K562 (cell line): Measurements from ENCODE around the gene LEMD1. TPM values are rescaled to one million over a fixed set of nuclear protein-coding genes. Genes with fewer than 3 reads are reported as not detected.

ENCODE experiments used
- GTF2E2 ChIP-seq: fragments of 200-800 bp; sonication (Bioruptor generic); IDR thresholded peaks from 2 replicates; pipeline ENCODE4 v1.6.1; 2016; ENCODE audit warnings: missing genetic modification characterization, missing compliant biosample characterization
- SMARCE1 ChIP-seq: fragments of 450-650 bp; IDR thresholded peaks from 2 replicates; pipeline ENCODE4 v1.7.1; 2016; ENCODE audit warnings: mild to moderate bottlenecking
- SNIP1 ChIP-seq: fragments of 450-650 bp; IDR thresholded peaks from 2 replicates; pipeline ENCODE4 v1.7.1; 2017; ENCODE audit warnings: low read depth, mild to moderate bottlenecking
- TOE1 ChIP-seq, 2 experiments: fragments of 450-650 bp in 1 of 2; sonication (generic) in 1 of 2; formaldehyde crosslinking in 1 of 2; IDR thresholded peaks; 2 replicates each; pipeline versions ENCODE4 v1.7.1 to v1.8.0; 2016 to 2022; ENCODE audit warnings: borderline replicate concordance in 2 of 2, mild to moderate bottlenecking in 2 of 2, antibody characterized with exemption in 1 of 2, inconsistent platforms in 1 of 2, low read depth in 1 of 2, missing genetic modification reagents in 1 of 2, moderate library complexity in 1 of 2
- polyA plus RNA-seq, 8 experiments: library from polyadenylated mRNA; depleted of rRNA in 4 of 8; stranded (reverse) in 5 of 8; unstranded in 3 of 8; fragments of >200 nt; fragmentation: Nextera tagmentation in 2 of 8; fragmentation: Illumina TruSeq in 1 of 8; extraction: Ambion mirVana in 2 of 8; extraction: Trizol in 1 of 8; gene quantifications; 2 replicates each; pipeline versions ENCODE4 v1.2.1 to v1.2.3, GENCODE V29; 2011 to 2014; ENCODE audit warnings: inconsistent platforms in 1 of 8, missing spikeins in 1 of 8
- total RNA-seq, 7 experiments: library from RNA; depleted of rRNA in 6 of 7; stranded (reverse); fragments of >200 nt in 6 of 7; fragmentation: Illumina TruSeq in 2 of 7; extraction: Trizol in 2 of 7; gene quantifications; 2 replicates each; pipeline versions ENCODE4 v1.2.1 to v1.2.3, GENCODE V29; 2011 to 2021; ENCODE audit warnings: low replicate concordance in 1 of 7
- TF ChIP-seq, protein P1 (sequence below), 2 experiments: fragments of 450-650 bp in 1 of 2; sonication (generic) in 1 of 2; formaldehyde crosslinking in 1 of 2; IDR thresholded peaks; 2 replicates each; pipeline versions ENCODE4 v1.7.1 to v1.9.0; 2016 to 2022; ENCODE audit warnings: inconsistent platforms in 1 of 2, mild to moderate bottlenecking in 1 of 2, missing genetic modification reagents in 1 of 2
- TF ChIP-seq, protein P2 (sequence below): sonication (generic); formaldehyde crosslinking; IDR thresholded peaks from 2 replicates; pipeline ENCODE4 v1.8.0; 2022; ENCODE audit warnings: mild to moderate bottlenecking, missing genetic modification reagents
- TF ChIP-seq, protein P3 (sequence below): sonication (generic); formaldehyde crosslinking; IDR thresholded peaks from 2 replicates; pipeline ENCODE4 v1.8.0; 2022; ENCODE audit warnings: mild to moderate bottlenecking, missing genetic modification reagents
- TF ChIP-seq, protein P4 (sequence below): fragments of 450-650 bp; IDR thresholded peaks from 2 replicates; pipeline ENCODE4 v1.6.1; 2014; ENCODE audit warnings: low read depth, mild to moderate bottlenecking, moderate library complexity, borderline replicate concordance

Gene LEMD1
- total and polyA plus RNA-seq, 9 of the 15 experiments (the other 6 are each of a cell fraction or from before 2014, with no cell fraction given), result 0.11 to 2.4 (median 0.57) TPM; not detected in 1

DNA sequence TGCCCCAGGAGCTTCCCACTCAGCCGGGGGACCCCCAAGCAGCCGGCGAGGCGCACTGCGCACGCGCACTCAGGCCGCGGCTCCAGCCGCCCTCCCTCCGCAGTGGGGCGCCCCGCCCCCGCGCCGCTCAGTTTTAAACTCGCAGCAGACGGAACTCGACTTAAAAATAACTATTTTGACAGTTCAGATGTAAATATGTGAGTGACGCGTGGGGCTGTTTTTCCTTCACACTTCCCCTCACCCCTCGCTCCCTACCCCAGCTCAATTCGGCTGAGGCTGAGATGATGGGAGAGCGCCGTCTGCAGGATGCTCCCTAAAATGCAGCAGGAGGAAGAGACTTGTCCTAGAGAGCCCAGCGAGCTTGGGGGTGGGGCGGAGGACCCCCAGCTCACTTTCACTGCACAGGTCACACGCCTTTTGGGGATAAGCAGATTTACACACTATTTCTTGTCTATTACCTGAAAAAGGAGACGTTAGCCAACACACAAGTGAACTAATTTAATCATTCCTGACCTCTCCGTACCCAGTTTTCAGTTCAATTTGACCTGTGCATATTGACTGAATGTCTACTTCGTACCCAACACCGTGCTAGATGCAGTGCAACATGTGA lies 8.9 kb upstream of the LEMD1 start (continued):
- TF ChIP-seq, protein P1, sequence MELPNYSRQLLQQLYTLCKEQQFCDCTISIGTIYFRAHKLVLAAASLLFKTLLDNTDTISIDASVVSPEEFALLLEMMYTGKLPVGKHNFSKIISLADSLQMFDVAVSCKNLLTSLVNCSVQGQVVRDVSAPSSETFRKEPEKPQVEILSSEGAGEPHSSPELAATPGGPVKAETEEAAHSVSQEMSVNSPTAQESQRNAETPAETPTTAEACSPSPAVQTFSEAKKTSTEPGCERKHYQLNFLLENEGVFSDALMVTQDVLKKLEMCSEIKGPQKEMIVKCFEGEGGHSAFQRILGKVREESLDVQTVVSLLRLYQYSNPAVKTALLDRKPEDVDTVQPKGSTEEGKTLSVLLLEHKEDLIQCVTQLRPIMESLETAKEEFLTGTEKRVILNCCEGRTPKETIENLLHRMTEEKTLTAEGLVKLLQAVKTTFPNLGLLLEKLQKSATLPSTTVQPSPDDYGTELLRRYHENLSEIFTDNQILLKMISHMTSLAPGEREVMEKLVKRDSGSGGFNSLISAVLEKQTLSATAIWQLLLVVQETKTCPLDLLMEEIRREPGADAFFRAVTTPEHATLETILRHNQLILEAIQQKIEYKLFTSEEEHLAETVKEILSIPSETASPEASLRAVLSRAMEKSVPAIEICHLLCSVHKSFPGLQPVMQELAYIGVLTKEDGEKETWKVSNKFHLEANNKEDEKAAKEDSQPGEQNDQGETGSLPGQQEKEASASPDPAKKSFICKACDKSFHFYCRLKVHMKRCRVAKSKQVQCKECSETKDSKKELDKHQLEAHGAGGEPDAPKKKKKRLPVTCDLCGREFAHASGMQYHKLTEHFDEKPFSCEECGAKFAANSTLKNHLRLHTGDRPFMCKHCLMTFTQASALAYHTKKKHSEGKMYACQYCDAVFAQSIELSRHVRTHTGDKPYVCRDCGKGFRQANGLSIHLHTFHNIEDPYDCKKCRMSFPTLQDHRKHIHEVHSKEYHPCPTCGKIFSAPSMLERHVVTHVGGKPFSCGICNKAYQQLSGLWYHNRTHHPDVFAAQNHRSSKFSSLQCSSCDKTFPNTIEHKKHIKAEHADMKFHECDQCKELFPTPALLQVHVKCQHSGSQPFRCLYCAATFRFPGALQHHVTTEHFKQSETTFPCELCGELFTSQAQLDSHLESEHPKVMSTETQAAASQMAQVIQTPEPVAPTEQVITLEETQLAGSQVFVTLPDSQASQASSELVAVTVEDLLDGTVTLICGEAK (IDR thresholded peaks at IDR 0.05), result 0 out of 2 replicates have a peak, but pooled peaks have one; percentile 16
- TF ChIP-seq, protein P1 (CRISPR knock-in tag; IDR thresholded peaks at IDR 0.05), result no peak
- TF ChIP-seq TOE1 (IDR thresholded peaks at IDR 0.05; ENCODE audit: borderline replicate concordance), result peak; percentile 32; the same call in 1 of the 2 replicates
- peak; percentile 54; the same call in 1 of the 2 replicates for TF ChIP-seq TOE1 (CRISPR knock-in tag; IDR thresholded peaks at IDR 0.05; ENCODE audit: borderline replicate concordance, low read depth)
- peak; percentile 74 for TF ChIP-seq SNIP1
- TF ChIP-seq, protein P2, sequence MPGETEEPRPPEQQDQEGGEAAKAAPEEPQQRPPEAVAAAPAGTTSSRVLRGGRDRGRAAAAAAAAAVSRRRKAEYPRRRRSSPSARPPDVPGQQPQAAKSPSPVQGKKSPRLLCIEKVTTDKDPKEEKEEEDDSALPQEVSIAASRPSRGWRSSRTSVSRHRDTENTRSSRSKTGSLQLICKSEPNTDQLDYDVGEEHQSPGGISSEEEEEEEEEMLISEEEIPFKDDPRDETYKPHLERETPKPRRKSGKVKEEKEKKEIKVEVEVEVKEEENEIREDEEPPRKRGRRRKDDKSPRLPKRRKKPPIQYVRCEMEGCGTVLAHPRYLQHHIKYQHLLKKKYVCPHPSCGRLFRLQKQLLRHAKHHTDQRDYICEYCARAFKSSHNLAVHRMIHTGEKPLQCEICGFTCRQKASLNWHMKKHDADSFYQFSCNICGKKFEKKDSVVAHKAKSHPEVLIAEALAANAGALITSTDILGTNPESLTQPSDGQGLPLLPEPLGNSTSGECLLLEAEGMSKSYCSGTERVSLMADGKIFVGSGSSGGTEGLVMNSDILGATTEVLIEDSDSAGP, result 0 out of 2 replicates have a peak, but pooled peaks have one; percentile 55
- TF ChIP-seq, protein P3, sequence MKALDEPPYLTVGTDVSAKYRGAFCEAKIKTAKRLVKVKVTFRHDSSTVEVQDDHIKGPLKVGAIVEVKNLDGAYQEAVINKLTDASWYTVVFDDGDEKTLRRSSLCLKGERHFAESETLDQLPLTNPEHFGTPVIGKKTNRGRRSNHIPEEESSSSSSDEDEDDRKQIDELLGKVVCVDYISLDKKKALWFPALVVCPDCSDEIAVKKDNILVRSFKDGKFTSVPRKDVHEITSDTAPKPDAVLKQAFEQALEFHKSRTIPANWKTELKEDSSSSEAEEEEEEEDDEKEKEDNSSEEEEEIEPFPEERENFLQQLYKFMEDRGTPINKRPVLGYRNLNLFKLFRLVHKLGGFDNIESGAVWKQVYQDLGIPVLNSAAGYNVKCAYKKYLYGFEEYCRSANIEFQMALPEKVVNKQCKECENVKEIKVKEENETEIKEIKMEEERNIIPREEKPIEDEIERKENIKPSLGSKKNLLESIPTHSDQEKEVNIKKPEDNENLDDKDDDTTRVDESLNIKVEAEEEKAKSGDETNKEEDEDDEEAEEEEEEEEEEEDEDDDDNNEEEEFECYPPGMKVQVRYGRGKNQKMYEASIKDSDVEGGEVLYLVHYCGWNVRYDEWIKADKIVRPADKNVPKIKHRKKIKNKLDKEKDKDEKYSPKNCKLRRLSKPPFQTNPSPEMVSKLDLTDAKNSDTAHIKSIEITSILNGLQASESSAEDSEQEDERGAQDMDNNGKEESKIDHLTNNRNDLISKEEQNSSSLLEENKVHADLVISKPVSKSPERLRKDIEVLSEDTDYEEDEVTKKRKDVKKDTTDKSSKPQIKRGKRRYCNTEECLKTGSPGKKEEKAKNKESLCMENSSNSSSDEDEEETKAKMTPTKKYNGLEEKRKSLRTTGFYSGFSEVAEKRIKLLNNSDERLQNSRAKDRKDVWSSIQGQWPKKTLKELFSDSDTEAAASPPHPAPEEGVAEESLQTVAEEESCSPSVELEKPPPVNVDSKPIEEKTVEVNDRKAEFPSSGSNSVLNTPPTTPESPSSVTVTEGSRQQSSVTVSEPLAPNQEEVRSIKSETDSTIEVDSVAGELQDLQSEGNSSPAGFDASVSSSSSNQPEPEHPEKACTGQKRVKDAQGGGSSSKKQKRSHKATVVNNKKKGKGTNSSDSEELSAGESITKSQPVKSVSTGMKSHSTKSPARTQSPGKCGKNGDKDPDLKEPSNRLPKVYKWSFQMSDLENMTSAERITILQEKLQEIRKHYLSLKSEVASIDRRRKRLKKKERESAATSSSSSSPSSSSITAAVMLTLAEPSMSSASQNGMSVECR, result peak; percentile 15; the same call in 1 of the 2 replicates
- TF ChIP-seq, protein P4, sequence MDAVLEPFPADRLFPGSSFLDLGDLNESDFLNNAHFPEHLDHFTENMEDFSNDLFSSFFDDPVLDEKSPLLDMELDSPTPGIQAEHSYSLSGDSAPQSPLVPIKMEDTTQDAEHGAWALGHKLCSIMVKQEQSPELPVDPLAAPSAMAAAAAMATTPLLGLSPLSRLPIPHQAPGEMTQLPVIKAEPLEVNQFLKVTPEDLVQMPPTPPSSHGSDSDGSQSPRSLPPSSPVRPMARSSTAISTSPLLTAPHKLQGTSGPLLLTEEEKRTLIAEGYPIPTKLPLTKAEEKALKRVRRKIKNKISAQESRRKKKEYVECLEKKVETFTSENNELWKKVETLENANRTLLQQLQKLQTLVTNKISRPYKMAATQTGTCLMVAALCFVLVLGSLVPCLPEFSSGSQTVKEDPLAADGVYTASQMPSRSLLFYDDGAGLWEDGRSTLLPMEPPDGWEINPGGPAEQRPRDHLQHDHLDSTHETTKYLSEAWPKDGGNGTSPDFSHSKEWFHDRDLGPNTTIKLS, result peak; percentile 40; the same call in 1 of the 2 replicates
- TF ChIP-seq GTF2E2 (tag), result no peak
- TF ChIP-seq SMARCE1, result peak; percentile 54; the same call in 1 of the 2 replicates
